Central memory CD8-positive, alpha-beta T cell (primary cell): ENCODE data around the gene RNF166.
"Not testable (repeated sequence)": the region's sequence is repeated elsewhere in the genome, so short reads cannot be mapped to it uniquely, and the experiment has no call there.

Experiments used
- ATAC-seq: fragments of 150-1000 bp; cut with Tn5 transposase; replicated peaks from 2 replicates; pipeline ENCODE4 v1.10.0; 2022; ENCODE audit warnings: mild to moderate bottlenecking, moderate FRiP score, moderate number of reproducible peaks; ENCODE audit not compliant: poor library complexity, severe bottlenecking; ENCODE audit errors: extremely low read depth
- DNase-seq, 2 donors: peaks; one replicate each; pipeline ENCODE4 v3.0.0; 2021; ENCODE audit warnings: low spot score in 2 of 2
- H3K27ac Mint-ChIP-seq: one replicate; pipeline ENCODE4 v1.8.0; 2022; ENCODE audit warnings: low read depth, mild to moderate bottlenecking, moderate library complexity, mixed read lengths
- H3K27me3 Mint-ChIP-seq: one replicate; pipeline ENCODE4 v1.8.0; 2022; ENCODE audit warnings: mixed read lengths
- H3K36me3 Mint-ChIP-seq: one replicate; pipeline ENCODE4 v1.8.0; 2022; ENCODE audit warnings: mild to moderate bottlenecking, moderate library complexity, mixed read lengths; ENCODE audit not compliant: insufficient read depth
- H3K4me1 Mint-ChIP-seq: one replicate; pipeline ENCODE4 v1.8.0; 2022; ENCODE audit warnings: mixed read lengths
- H3K4me3 Mint-ChIP-seq: one replicate; pipeline ENCODE4 v1.8.0; 2022; ENCODE audit warnings: mild to moderate bottlenecking, moderate library complexity, mixed read lengths
- H3K9me3 Mint-ChIP-seq: one replicate; pipeline ENCODE4 v1.8.0; 2022; ENCODE audit warnings: mixed read lengths

Gene RNF166

GRCh38 chr16:88673716-88674379 is 32.4 kb downstream of the RNF166 start:
- Mint-ChIP-seq H3K4me3 (no peak overlapping the region), H3K27ac (no peak overlapping the region), H3K9me3 (no peaks in the 10 kb centered on the region), H3K4me1 (no peaks in the 10 kb centered on the region), H3K36me3 (no peaks in the 10 kb centered on the region), H3K27me3 (no peaks in the 10 kb centered on the region)
- no peak for DNase-seq
- ATAC-seq = no peak

DNA sequence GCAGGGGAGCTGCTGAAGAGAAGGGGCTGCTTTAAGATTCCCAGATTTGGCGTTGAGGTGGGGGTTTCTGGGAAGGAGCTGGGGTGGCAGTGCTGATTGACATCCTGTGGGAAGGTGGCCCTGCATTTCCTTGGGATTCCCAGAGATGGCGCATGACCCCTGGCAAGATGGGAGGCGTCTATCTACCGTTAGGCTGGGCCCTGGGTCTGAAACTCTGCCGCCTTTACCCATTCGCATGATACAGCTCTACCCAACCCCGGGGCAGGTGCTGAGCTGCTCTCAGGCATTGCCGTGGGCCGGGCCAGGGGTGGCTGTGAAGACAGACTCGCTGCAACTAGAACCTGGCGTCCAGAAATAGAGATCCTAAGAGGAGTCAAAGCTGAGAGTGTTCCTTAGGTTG is 33.4 kb downstream of the RNF166 start:
- Mint-ChIP-seq H3K27ac (no peak overlapping the region), H3K4me3 (no peak overlapping the region), H3K9me3 (no peaks in the 10 kb centered on the region), H3K36me3 (peaks cover 1% of the 10 kb centered on the region), H3K27me3 (no peaks in the 10 kb centered on the region), H3K4me1 (no peaks in the 10 kb centered on the region)
- DNase-seq = no peak
- ATAC-seq = no peak

- Mint-ChIP-seq H3K9me3 (no peaks in the 10 kb centered on the region), H3K36me3 (peaks cover 4% of the 10 kb centered on the region), H3K4me3 (no peak overlapping the region), H3K27ac (no peak overlapping the region), H3K4me1 (no peaks in the 10 kb centered on the region), H3K27me3 (no peaks in the 10 kb centered on the region)
- ATAC-seq (no peak), DNase-seq (no peak)
Measured at GRCh38 chr16:88671806-88672205, 34.4 kb downstream of the RNF166 start.

DNA sequence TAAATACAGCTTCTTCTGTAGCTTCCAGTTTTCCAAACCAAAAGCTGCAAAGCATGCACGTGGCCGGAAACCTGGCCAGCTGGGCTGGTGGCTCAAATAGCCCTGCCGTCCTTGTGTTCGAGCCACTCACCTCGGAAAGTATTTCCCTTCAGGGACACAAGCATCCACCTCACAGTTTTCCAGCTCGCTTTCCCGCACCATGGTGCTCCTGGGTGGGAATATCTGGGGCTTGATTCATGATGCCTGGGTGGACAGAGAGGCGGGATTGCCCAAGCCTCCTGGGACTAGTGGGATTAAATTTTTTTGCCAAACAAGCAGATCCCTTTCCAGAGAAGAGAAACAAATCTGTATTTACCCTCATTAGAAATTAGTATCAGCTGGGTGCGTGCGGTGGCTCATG is 36.2 kb downstream of the RNF166 start:
- Mint-ChIP-seq H3K27ac (no peak overlapping the region), H3K36me3 (peaks cover 4% of the 10 kb centered on the region), H3K9me3 (no peaks in the 10 kb centered on the region), H3K4me1 (no peaks in the 10 kb centered on the region), H3K4me3 (no peak overlapping the region), H3K27me3 (no peaks in the 10 kb centered on the region)
- ATAC-seq (no peak), DNase-seq (no peak)

DNA sequence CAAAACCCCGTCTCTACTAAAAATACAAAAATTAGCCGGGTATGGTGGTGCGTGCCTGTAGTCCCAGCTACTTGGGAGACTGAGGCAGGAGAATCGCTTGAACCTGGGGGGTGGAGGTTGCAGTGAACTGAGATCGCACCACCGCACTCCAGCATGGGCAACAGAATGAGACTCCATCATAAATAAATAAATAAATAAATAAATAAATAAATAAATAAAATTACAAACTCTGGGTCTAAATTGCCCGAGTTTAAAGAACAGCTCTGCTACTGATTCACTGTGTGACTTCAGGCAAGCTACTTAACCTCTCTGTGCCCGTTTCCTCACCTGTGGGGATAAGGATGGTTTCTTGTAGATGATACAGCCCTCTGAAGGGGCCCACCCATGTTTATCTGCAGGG is 36.7 kb downstream of the RNF166 start:
- not testable (repeated sequence) for H3K36me3 Mint-ChIP-seq, H3K9me3 Mint-ChIP-seq, H3K4me1 Mint-ChIP-seq, H3K27me3 Mint-ChIP-seq, DNase-seq, H3K4me3 Mint-ChIP-seq, ATAC-seq, H3K27ac Mint-ChIP-seq

DNA sequence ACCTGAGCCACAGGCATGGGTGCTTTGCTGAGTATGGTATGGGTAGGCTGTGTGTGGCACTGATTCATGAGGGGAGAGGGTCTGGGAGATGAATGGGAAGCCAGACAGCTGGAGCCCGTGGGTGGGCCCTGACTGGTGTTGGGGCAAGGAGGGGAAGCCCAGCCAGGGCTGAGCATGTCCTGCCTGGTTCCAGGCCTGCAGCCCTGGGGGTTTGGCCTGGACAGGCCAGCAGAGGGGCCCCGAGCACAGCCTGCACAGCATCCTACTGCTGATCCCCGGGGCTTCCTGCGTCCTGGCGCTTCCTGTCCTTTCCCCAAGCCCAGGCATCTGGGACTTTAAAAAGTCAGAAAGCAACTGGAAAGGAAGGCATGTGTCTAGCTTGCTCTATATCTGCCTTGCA is 38.7 kb downstream of the RNF166 start:
- no peak overlapping the region for H3K27ac Mint-ChIP-seq
- no peaks in the 10 kb centered on the region for H3K9me3 Mint-ChIP-seq
- no peaks in the 10 kb centered on the region for H3K27me3 Mint-ChIP-seq

DNA sequence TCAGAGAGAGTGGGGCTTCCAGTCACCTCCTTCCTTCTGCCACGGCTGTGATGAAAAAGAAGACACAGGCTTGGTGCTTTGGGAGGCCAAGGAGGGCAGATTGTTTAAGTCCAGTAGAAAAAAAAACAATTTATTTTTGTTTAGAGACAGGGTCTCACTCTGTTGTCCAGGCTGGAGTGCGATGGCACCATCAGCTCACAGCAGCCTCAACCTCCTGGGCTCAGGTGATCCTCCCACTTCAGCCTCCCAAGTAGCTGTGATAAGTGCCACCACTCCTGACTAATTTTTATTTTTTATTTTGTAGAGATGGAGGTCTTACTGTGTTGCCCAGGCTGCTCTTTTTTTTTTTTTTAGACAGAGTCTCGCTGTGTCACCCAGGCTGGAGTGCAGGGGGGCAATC is 40.6 kb downstream of the RNF166 start:
- no peak overlapping the region for H3K27ac Mint-ChIP-seq
- no peak for ATAC-seq
- peaks cover 12% of the 10 kb centered on the region for H3K4me1 Mint-ChIP-seq
- no peak for DNase-seq
- no peaks in the 10 kb centered on the region for H3K9me3 Mint-ChIP-seq
- H3K27me3 Mint-ChIP-seq = no peaks in the 10 kb centered on the region
- peaks cover 10% of the 10 kb centered on the region for H3K36me3 Mint-ChIP-seq
- no peak overlapping the region for H3K4me3 Mint-ChIP-seq

More for the DNA sequence above, 38.7 kb downstream of the RNF166 start:
- H3K4me3 Mint-ChIP-seq = no peak overlapping the region
- peaks cover 9% of the 10 kb centered on the region for H3K36me3 Mint-ChIP-seq
- H3K4me1 Mint-ChIP-seq = no peaks in the 10 kb centered on the region
- no peak for ATAC-seq
- no peak for DNase-seq

GRCh38 chr16:88665148-88665547 is 41.1 kb downstream of the RNF166 start:
- no peak for ATAC-seq
- Mint-ChIP-seq H3K27ac (no peak overlapping the region), H3K27me3 (no peaks in the 10 kb centered on the region), H3K4me1 (peaks cover 12% of the 10 kb centered on the region), H3K9me3 (no peaks in the 10 kb centered on the region), H3K36me3 (peaks cover 10% of the 10 kb centered on the region), H3K4me3 (peak overlapping the region; percentile 37)
- DNase-seq = no peak

DNA sequence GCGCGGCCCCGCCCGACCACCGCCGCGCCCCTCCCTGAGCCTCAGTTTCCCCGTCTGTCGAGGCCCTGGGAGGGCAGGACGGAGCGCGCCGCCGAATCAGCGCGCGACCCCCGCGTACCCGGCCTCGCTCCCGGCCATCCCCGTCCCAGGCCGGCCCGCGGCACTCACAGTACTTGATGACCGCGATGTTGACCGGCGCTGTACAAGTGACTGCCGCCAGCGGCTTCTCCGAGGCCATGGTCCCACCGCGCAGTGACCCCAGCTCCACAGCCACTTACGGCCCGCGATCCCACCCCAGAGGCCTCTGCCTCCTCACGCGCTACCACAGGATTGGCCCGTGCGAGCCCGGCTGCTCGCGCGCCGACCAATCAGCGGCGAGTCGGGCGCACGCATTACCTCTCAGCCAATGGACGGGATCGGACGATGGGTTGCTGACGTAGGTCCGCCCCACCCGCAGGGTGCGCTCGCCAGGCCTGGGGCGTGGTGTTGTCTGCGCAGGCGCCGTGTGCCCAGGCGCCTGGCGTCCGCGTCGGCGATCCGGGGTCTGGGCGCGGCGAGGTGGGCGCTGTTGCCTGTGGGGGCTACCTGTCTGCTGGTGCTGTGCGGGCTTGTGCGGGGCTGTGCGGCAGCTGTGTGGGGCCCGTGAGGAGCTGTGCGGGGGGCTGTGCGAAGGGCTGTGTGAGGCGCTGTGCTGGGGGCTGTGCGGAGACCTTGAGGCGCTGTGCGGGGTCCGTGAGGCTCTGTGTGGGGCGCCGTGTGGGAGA is 43.2 kb downstream of the RNF166 start, which contains the start of gene MVD:
Gene MVD (minus strand): TSS at position 249 of the 764 bp plus-strand sequence. CDS start 11 bp downstream, at position 238.
- peaks cover 12% of the 10 kb centered on the region for H3K4me1 Mint-ChIP-seq
- peak within 1 kb of the TSS; percentile 86 for H3K4me3 Mint-ChIP-seq
- H3K27ac Mint-ChIP-seq = peak within 1 kb of the TSS; percentile 92
- H3K9me3 Mint-ChIP-seq = no peaks in the 10 kb centered on the region
- no peaks in the 10 kb centered on the region for H3K27me3 Mint-ChIP-seq
- H3K36me3 Mint-ChIP-seq = peaks cover 8% of the 10 kb centered on the region
- DNase-seq (peak; percentile 87 to 92), ATAC-seq (peak; percentile 99)

DNA sequence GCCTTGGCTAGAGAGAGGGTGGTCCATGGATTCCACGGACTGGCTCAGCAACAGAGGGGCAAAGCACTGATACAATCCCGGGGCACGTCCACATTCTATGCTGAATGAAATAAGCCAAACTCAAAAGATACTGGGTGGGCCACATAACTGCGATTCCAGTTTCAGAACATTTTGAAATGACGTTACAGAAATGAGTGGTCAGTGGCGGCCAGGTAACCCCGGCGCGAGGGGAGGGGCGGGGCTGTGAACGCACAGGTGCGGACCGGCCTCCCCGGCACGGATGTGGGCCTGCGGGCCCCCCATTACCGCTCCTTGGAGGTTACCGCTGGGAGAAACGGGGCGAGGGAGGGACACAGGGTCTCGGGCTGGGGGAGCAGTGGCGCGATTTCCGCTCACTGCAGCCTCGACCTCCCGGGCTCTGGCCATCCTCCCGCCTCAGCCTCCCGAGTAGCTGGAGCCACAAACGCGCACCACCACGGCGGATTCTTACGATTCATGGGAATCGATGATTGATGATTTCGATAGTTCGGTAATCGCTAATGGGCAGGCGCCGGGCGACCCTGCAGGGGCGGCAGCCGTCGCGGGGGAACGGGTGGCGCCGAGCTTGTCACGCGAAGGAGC is 43.9 kb downstream of the RNF166 start:
- H3K4me3 Mint-ChIP-seq = peak overlapping the region; percentile 86
- no peaks in the 10 kb centered on the region for H3K27me3 Mint-ChIP-seq
- DNase-seq (no peak), ATAC-seq (peak; percentile 1)
- no peaks in the 10 kb centered on the region for H3K9me3 Mint-ChIP-seq
- peaks cover 12% of the 10 kb centered on the region for H3K4me1 Mint-ChIP-seq
- peak overlapping the region; percentile 92 for H3K27ac Mint-ChIP-seq
- peaks cover 8% of the 10 kb centered on the region for H3K36me3 Mint-ChIP-seq

DNA sequence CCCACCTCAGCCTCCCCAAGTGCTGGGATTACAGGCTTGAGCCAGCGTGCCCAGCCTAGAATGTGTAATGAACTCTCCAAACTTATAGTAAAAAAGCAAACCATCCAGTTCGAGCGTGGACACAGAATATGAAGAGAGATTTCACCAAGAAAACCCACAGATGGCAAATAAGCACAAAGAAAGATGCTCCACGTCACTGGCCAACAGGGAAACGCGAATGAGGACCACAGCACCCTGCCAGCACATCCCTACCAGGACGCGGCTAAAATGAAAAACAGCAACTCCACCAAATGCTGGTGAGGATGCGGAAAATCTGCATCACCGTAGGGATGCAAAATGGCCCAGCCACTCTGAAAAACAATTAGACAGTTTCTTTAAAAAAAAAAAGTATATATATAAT is 44.7 kb downstream of the RNF166 start:
- Mint-ChIP-seq H3K27me3 (no peaks in the 10 kb centered on the region), H3K36me3 (peaks cover 6% of the 10 kb centered on the region), H3K4me3 (peak overlapping the region; percentile 86), H3K9me3 (no peaks in the 10 kb centered on the region), H3K4me1 (peaks cover 12% of the 10 kb centered on the region), H3K27ac (peak overlapping the region; percentile 80)
- no peak for ATAC-seq
- DNase-seq = no peak

DNA sequence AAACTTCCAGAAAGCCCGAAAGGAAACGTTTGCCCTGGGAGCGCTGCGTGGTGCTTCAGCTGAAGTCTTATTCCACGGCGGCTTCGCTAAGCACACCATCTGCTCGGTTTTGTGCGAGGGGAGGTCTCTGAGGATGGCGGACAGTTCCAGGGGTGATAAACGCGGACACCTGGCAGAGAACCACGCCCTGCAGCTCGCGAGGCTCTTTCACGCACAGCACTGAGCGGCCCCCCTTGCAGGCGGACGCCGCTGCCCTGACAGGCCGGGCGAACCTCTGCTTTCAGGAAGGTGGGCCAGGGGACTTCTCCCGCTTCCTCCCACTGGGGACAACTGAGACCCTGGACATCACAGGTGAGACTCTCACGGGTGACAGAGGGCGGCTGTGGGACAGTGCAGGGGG is 47.0 kb downstream of the RNF166 start:
- H3K27me3 Mint-ChIP-seq = no peaks in the 10 kb centered on the region

DNA sequence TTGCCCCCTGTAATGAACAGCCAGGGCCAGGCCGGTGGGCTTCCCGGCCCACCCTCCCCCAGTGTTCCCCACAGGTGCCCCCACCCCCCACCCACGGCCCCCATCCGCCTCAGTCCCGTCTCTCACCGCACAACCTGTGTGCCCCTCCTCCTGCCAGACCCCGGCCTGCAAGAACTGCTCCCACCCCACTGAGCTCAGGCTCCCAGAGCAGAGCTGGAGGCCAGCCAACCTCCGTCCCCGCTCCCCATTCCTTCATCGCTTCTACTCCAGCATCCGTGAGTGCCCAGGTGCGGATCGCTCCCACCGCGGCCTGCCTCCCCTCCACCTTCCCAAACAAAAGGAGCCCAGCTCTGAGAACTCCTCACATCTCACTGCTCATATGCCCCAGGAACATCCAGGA is 47.5 kb downstream of the RNF166 start:
- DNase-seq (no peak), ATAC-seq (no peak)
- no peak overlapping the region for H3K27ac Mint-ChIP-seq
- H3K27me3 Mint-ChIP-seq = no peaks in the 10 kb centered on the region
- H3K4me1 Mint-ChIP-seq = peaks cover 12% of the 10 kb centered on the region
- H3K4me3 Mint-ChIP-seq = no peak overlapping the region
- no peaks in the 10 kb centered on the region for H3K9me3 Mint-ChIP-seq
- H3K36me3 Mint-ChIP-seq = peaks cover 6% of the 10 kb centered on the region

More for the DNA sequence above, 47.0 kb downstream of the RNF166 start:
- Mint-ChIP-seq H3K4me3 (no peak overlapping the region), H3K36me3 (peaks cover 6% of the 10 kb centered on the region), H3K4me1 (peaks cover 12% of the 10 kb centered on the region), H3K9me3 (no peaks in the 10 kb centered on the region), H3K27ac (no peak overlapping the region)
- ATAC-seq = no peak
- no peak for DNase-seq
